Measurements from ENCODE around the gene TMEM154.
A peak's percentile ranks its signal among the peaks of the same experiment; 100 is the strongest.

TMEM154 gene

DNA sequence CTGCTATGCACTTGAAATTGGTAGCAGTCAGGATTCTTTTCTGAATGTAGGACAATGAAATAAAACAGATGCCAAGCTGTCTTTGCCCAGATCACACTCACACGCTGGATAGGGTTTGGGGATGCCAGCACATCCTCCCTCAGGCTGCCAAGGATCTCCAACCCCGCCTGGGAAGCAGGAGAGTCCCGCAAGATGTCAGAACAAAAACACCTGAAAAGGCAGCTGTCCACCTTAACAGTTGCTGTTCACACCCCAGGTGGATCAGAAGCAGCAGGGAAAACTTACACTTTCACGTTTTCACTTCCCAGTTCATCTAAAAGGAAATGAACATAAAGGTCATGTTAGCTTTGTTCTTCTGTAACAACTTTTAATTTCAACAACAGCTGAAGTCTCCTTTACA is 35.7 kb downstream of the TMEM154 start:
- peaks cover 54% of the 10 kb centered on the region for H3K4me1 ChIP-seq (ENCODE audit: low read length)
- no peaks in the 10 kb centered on the region for H3K79me2 ChIP-seq (ENCODE audit: low read length)
- H2AFZ ChIP-seq (ENCODE audit: low read depth, low read length): peak overlapping the region; percentile 16; the same call in 1 of the 2 replicates
- H4K20me1 ChIP-seq (ENCODE audit: insufficient read depth, low read length): no peaks in the 10 kb centered on the region
- no peaks in the 10 kb centered on the region for H3K9me3 ChIP-seq (ENCODE audit: insufficient read depth, low read length)
- H3K27me3 ChIP-seq (ENCODE audit: low read depth, low read length): no peaks in the 10 kb centered on the region
- H3K36me3 ChIP-seq (replicated peaks; ENCODE audit: low read depth, low read length): no peaks in the 10 kb centered on the region
- peak overlapping the region; percentile 85 for H3K4me2 ChIP-seq (ENCODE audit: low read length)
- peak overlapping the region; percentile 52 for H3K27ac ChIP-seq (ENCODE audit: low read length)
- peak overlapping the region; percentile 66 for H3K4me3 ChIP-seq (ENCODE audit: low read length)
- H3K9ac ChIP-seq (ENCODE audit: low read length): peak overlapping the region; percentile 46
- no peak for TF ChIP-seq EZH2phosphoT487 (IDR thresholded peaks at IDR 0.05; ENCODE audit: low read depth)
- TF ChIP-seq, protein P1, sequence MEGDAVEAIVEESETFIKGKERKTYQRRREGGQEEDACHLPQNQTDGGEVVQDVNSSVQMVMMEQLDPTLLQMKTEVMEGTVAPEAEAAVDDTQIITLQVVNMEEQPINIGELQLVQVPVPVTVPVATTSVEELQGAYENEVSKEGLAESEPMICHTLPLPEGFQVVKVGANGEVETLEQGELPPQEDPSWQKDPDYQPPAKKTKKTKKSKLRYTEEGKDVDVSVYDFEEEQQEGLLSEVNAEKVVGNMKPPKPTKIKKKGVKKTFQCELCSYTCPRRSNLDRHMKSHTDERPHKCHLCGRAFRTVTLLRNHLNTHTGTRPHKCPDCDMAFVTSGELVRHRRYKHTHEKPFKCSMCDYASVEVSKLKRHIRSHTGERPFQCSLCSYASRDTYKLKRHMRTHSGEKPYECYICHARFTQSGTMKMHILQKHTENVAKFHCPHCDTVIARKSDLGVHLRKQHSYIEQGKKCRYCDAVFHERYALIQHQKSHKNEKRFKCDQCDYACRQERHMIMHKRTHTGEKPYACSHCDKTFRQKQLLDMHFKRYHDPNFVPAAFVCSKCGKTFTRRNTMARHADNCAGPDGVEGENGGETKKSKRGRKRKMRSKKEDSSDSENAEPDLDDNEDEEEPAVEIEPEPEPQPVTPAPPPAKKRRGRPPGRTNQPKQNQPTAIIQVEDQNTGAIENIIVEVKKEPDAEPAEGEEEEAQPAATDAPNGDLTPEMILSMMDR (IDR thresholded peaks at IDR 0.05; ENCODE audit: low read depth, low read length): no peak

DNA sequence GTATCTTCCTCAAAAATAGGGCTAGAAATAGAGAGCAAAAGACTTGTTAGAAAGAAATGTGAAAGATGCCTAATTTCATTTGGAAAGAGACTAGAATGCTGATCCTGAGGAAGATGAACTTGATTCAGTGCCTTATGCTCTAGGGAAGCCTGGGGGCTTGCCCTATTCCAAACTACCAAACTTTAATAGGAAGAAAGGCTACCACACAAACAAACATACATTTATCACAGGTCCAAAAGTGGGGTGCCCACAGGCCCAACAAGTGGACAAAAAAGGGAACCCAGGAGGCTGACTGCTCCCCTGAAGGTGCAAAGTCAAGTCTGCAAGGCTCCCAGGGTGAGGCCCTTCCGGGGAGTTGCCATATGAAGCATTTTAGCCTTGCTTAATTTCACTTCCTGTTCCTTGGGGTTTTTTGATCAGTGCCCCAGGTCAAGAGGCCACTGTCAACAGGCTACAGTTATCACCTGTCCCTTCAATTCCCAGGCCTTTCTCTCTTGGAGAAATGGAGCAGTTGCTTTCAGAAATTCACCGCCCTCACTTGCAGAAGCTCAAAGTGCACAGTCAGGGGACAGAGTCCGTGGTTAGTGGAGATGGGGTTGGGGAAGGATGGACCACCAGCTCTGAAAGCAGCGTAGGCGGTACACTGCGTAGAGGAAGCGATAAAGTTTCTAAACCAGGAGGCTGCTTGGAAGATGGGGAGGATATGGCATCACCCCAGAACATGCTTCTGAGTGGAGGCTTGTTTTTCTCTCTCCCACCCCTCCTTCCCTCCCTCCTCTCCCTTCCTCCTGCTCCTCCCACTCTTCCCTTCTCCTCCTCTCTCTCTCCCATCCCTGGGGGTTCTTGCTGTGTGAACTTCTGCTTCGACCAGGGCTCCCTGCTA is 36.4 kb downstream of the TMEM154 start:
- no peaks in the 10 kb centered on the region for H3K79me2 ChIP-seq (ENCODE audit: low read length)
- peaks cover 62% of the 10 kb centered on the region for H3K4me1 ChIP-seq (ENCODE audit: low read length)
- no peak for TF ChIP-seq EZH2phosphoT487 (IDR thresholded peaks at IDR 0.05; ENCODE audit: low read depth)
- TF ChIP-seq, protein P1 (IDR thresholded peaks at IDR 0.05; ENCODE audit: low read depth, low read length): no peak
- peak overlapping the region; percentile 85 for H3K4me2 ChIP-seq (ENCODE audit: low read length)
- H3K4me3 ChIP-seq (ENCODE audit: low read length): peak overlapping the region; percentile 66
- no peaks in the 10 kb centered on the region for H3K9me3 ChIP-seq (ENCODE audit: insufficient read depth, low read length)
- H4K20me1 ChIP-seq (ENCODE audit: insufficient read depth, low read length): no peaks in the 10 kb centered on the region
- H3K9ac ChIP-seq (ENCODE audit: low read length): peak overlapping the region; percentile 46
- peak overlapping the region; percentile 52 for H3K27ac ChIP-seq (ENCODE audit: low read length)
- H2AFZ ChIP-seq (ENCODE audit: low read depth, low read length): peak overlapping the region; percentile 29; the same call in 1 of the 2 replicates
- no peaks in the 10 kb centered on the region for H3K36me3 ChIP-seq (replicated peaks; ENCODE audit: low read depth, low read length)
- H3K27me3 ChIP-seq (ENCODE audit: low read depth, low read length): no peaks in the 10 kb centered on the region

DNA sequence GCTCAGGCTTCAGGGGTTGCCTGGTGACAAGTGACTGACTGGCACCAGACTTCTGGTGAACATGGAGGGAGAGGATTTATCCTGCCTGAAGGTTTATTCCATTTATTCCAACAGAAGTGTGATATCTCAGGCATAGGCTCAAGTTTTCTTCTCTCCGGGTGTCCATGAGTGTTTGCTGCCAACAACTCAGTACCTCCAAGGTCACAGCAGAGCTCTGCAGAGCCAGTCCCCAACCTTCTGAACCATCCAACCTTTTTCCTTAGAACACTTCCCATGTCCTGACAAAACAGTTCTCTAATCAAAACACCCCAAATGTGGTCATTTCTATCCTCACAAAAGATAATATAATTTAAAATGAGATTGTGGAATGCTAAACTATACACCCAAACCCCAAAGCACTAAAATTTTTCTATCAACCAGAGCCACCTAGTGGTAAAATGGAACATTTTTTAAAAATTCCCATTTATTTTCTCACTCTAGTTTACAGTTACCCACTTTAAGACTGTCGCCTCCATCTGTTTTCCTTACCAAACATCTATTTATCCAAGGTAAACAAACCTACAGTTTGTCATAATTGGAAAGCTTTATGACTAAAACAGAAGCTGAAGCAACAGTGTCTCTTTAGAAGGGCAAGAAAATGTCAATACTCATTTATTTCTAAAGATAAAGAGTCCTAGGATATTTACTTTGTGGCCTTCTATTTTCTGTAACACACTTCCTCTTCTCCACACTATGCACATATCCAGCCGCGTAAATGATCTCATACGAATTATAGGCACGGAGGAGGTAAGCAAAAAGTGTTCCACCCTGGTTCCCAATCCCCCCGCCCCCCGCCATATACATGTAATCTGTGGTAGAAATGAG is 39.5 kb downstream of the TMEM154 start:
- Histone ChIP-seq H3K4me3 (ENCODE audit: low read length) (peak overlapping the region; percentile 23), H4K20me1 (ENCODE audit: insufficient read depth, low read length) (no peaks in the 10 kb centered on the region), H3K9me3 (ENCODE audit: insufficient read depth, low read length) (no peaks in the 10 kb centered on the region), H3K27me3 (ENCODE audit: low read depth, low read length) (no peaks in the 10 kb centered on the region), H2AFZ (ENCODE audit: low read depth, low read length) (no peak overlapping the region), H3K79me2 (ENCODE audit: low read length) (no peaks in the 10 kb centered on the region), H3K9ac (ENCODE audit: low read length) (no peak overlapping the region), H3K27ac (ENCODE audit: low read length) (no peak overlapping the region), H3K4me2 (ENCODE audit: low read length) (peak overlapping the region; percentile 55), H3K4me1 (ENCODE audit: low read length) (peaks cover 89% of the 10 kb centered on the region), H3K36me3 (replicated peaks; ENCODE audit: low read depth, low read length) (no peaks in the 10 kb centered on the region)
- TF ChIP-seq, protein P1 (IDR thresholded peaks at IDR 0.05; ENCODE audit: low read depth, low read length): peak; percentile 88
- no peak for TF ChIP-seq EZH2phosphoT487 (IDR thresholded peaks at IDR 0.05; ENCODE audit: low read depth)

DNA sequence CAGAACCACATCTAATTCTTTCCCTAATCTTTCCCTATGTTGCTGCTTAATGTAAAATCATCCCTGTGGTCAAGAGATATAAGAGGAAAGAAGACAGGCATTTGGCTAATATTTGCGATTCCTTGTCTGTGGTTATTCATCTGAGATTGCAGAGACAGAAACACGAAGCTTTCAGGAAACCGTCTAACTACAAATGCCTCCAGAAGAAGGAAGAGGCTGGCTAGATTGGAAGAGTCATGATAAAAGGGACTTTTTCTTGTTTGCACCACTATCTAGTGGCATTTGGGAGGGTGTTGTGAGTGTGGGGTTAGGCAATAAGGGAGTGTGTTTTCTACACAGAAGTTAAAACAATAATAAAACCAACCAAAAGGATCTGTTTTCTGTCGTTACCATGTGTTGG is 43.9 kb downstream of the TMEM154 start:
- Histone ChIP-seq H3K79me2 (ENCODE audit: low read length) (no peaks in the 10 kb centered on the region), H3K9me3 (ENCODE audit: insufficient read depth, low read length) (no peaks in the 10 kb centered on the region), H4K20me1 (ENCODE audit: insufficient read depth, low read length) (no peaks in the 10 kb centered on the region), H3K27me3 (ENCODE audit: low read depth, low read length) (no peaks in the 10 kb centered on the region), H3K4me1 (ENCODE audit: low read length) (peaks cover 62% of the 10 kb centered on the region), H3K4me3 (ENCODE audit: low read length) (peak overlapping the region; percentile 19), H3K4me2 (ENCODE audit: low read length) (peak overlapping the region; percentile 55), H3K27ac (ENCODE audit: low read length) (no peak overlapping the region), H3K36me3 (replicated peaks; ENCODE audit: low read depth, low read length) (no peaks in the 10 kb centered on the region), H3K9ac (ENCODE audit: low read length) (peak overlapping the region; percentile 6; the same call in 1 of the 2 replicates), H2AFZ (ENCODE audit: low read depth, low read length) (0 out of 2 replicates have a peak overlapping the region, but pooled peaks have one; percentile 13)
- TF ChIP-seq EZH2phosphoT487 (IDR thresholded peaks at IDR 0.05; ENCODE audit: low read depth): no peak
- TF ChIP-seq, protein P1 (IDR thresholded peaks at IDR 0.05; ENCODE audit: low read depth, low read length): no peak
